Ascending aorta (tissue), 2 donors: Measurements from ENCODE around the gene THADA. TPM values are rescaled to one million over a fixed set of nuclear protein-coding genes. Genes with fewer than 3 reads are reported as not detected.
A peak's percentile ranks its signal among the peaks of the same experiment; 100 is the strongest.

Experiments
- DNase-seq, 2 donors: peaks; one replicate each; pipeline ENCODE4 v3.0.0-alpha.2; 2019; ENCODE audit warnings: low spot score in 2 of 2
- H3K27ac ChIP-seq, 2 donors: fragments of 200-600 bp; sonication (generic); one replicate each; pipeline ENCODE4 v1.5.1; 2016 to 2017; ENCODE audit warnings: mild to moderate bottlenecking in 1 of 2
- H3K27me3 ChIP-seq: fragments of 200-600 bp; sonication (generic); one replicate; pipeline ENCODE4 v1.5.1; 2017
- H3K36me3 ChIP-seq, 2 donors: fragments of 200-600 bp; sonication (generic); one replicate each; pipeline ENCODE4 v1.5.1; 2016
- H3K4me1 ChIP-seq, 2 donors: fragments of 200-600 bp; sonication (generic); one replicate each; pipeline ENCODE4 v1.5.1; 2016 to 2017; ENCODE audit warnings: mild to moderate bottlenecking in 1 of 2
- H3K4me3 ChIP-seq, 2 donors: fragments of 200-600 bp; sonication (generic); one replicate each; pipeline ENCODE4 v1.5.1; 2016 to 2017; ENCODE audit warnings: mild to moderate bottlenecking in 1 of 2
- H3K9me3 ChIP-seq, 2 donors: fragments of 200-600 bp; sonication (generic); one replicate each; pipeline ENCODE4 v1.5.1; 2016
- CTCF ChIP-seq, 3 experiments: fragments of 200-600 bp in 2 of 3; fragments of 450-650 bp in 1 of 3; sonication (generic) in 2 of 3; IDR thresholded peaks; one replicate each; pipeline ENCODE4 v1.5.1; 2016 to 2019; ENCODE audit warnings: antibody characterized with exemption in 3 of 3, mild to moderate bottlenecking in 1 of 3, moderate library complexity in 1 of 3
- intact Hi-C: fragments of 100-400 bp; cut with DNase I; formaldehyde crosslinking; loops from one replicate; pipeline ENCODE4 v1.15.1; 2023
- total RNA-seq: library from RNA; depleted of rRNA; stranded (reverse); fragments of >200 nt; gene quantifications from one replicate; pipeline ENCODE4 v1.1.0, GENCODE V29; 2016

THADA gene
- total RNA-seq, 1 donor from 2014 or later = 27.4 TPM

GRCh38 chr2:43402002-43402401 is 193.8 kb downstream of the THADA start:
- no peak overlapping the region for H3K4me3 ChIP-seq
- no peak for DNase-seq
- peak overlapping the region in 1 of 2 donors; percentile 14 for H3K27ac ChIP-seq
- no peak for TF ChIP-seq CTCF (IDR thresholded peaks at IDR 0.05)
- no peaks in the 10 kb centered on the region for H3K27me3 ChIP-seq
- peaks cover 7 to 43% of the 10 kb centered on the region in 2 donors for H3K4me1 ChIP-seq
- no peaks in the 10 kb centered on the region for H3K9me3 ChIP-seq
- intact Hi-C loops = loop anchor here (5.0 kb wide), 1 partner anchor 175 kb away; the partner anchor contains the start of gene ZFP36L2
- no peaks in the 10 kb centered on the region for H3K36me3 ChIP-seq

GRCh38 chr2:43400508-43400907 is 195.3 kb downstream of the THADA start:
- Histone ChIP-seq H3K36me3 (no peaks in the 10 kb centered on the region), H3K4me1 (peaks cover 7 to 39% of the 10 kb centered on the region in 2 donors), H3K27ac (peak overlapping the region; percentile 47 to 83), H3K4me3 (no peak overlapping the region), H3K27me3 (no peaks in the 10 kb centered on the region), H3K9me3 (no peaks in the 10 kb centered on the region)
- intact Hi-C loops = loop anchor here (5.0 kb wide), 1 partner anchor 173 kb away; the partner anchor contains the start of gene ZFP36L2
- no peak for DNase-seq
- peak in 1 of 3 experiments; percentile 25 for TF ChIP-seq CTCF (IDR thresholded peaks at IDR 0.05)

GRCh38 chr2:43399515-43400264 is 196.1 kb downstream of the THADA start:
- TF ChIP-seq CTCF (IDR thresholded peaks at IDR 0.05) = no peak
- intact Hi-C loops = loop anchor here (5.0 kb wide), 1 partner anchor 172 kb away; the partner anchor contains the start of gene ZFP36L2
- Histone ChIP-seq H3K4me1 (peaks cover 7 to 36% of the 10 kb centered on the region in 2 donors), H3K4me3 (no peak overlapping the region), H3K36me3 (no peaks in the 10 kb centered on the region), H3K27me3 (no peaks in the 10 kb centered on the region), H3K27ac (peak overlapping the region; percentile 47 to 83), H3K9me3 (no peaks in the 10 kb centered on the region)
- DNase-seq = no peak

- no peak for TF ChIP-seq CTCF (IDR thresholded peaks at IDR 0.05)
- Histone ChIP-seq H3K27me3 (no peaks in the 10 kb centered on the region), H3K36me3 (no peaks in the 10 kb centered on the region), H3K4me3 (no peak overlapping the region), H3K4me1 (peaks cover 7 to 38% of the 10 kb centered on the region in 2 donors), H3K9me3 (no peaks in the 10 kb centered on the region), H3K27ac (peak overlapping the region; percentile 47 to 83)
- no peak for DNase-seq
- intact Hi-C loops = no loop called here
These were observed 196.7 kb downstream of the THADA start for GRCh38 chr2:43399098-43399497.

- no peak for DNase-seq
- TF ChIP-seq CTCF (IDR thresholded peaks at IDR 0.05) = no peak
- Histone ChIP-seq H3K9me3 (no peaks in the 10 kb centered on the region), H3K27me3 (no peaks in the 10 kb centered on the region), H3K4me1 (peaks cover 7 to 41% of the 10 kb centered on the region in 2 donors), H3K4me3 (no peak overlapping the region), H3K27ac (peak overlapping the region; percentile 47 to 83), H3K36me3 (no peaks in the 10 kb centered on the region)
- intact Hi-C loops = no loop called here
These were observed 198.0 kb downstream of the THADA start for GRCh38 chr2:43397821-43398220.
